WTC11 (cell line): ENCODE data around the gene CST6. TPM values are rescaled to one million over a fixed set of nuclear protein-coding genes. Genes with fewer than 3 reads are reported as not detected.

Experiments used
- ATAC-seq: fragments of 200-7000 bp; cut with Tn5 transposase; 2 replicates; pipeline ENCODE4 v1.10.0; 2021; ENCODE audit warnings: mild to moderate bottlenecking, moderate library complexity
- CTCF ChIA-PET: fragments of 300-600 bp; sonication (Branson Sonifier 250); formaldehyde crosslinking; loops from one replicate; lab custom pipeline; 2021; ENCODE audit warnings: antibody characterized with exemption; lab: Charles Lee
- POLR2A ChIA-PET: fragments of 350-600 bp; sonication (Branson Sonifier 250); formaldehyde crosslinking; loops from one replicate; lab custom pipeline; 2021; ENCODE audit warnings: antibody characterized with exemption; lab: Charles Lee
- DNase-seq: peaks from one replicate; pipeline ENCODE4 v3.0.0; 2021; ENCODE audit warnings: low spot score
- H3K27ac Mint-ChIP-seq: 2 replicates; pipeline ENCODE4 v1.8.0; 2021; ENCODE audit warnings: mixed read lengths
- H3K27me3 Mint-ChIP-seq: 2 replicates; pipeline ENCODE4 v1.8.0; 2021; ENCODE audit warnings: low read depth, mild to moderate bottlenecking, moderate library complexity, mixed read lengths
- H3K36me3 Mint-ChIP-seq: 2 replicates; pipeline ENCODE4 v1.8.0; 2021; ENCODE audit warnings: mixed read lengths
- H3K4me1 Mint-ChIP-seq: 2 replicates; pipeline ENCODE4 v1.8.0; 2022; ENCODE audit warnings: mixed read lengths
- H3K4me3 Mint-ChIP-seq: 2 replicates; pipeline ENCODE4 v1.8.0; 2021; ENCODE audit warnings: mild to moderate bottlenecking, moderate library complexity, mixed read lengths
- H3K9me3 Mint-ChIP-seq: 2 replicates; pipeline ENCODE4 v1.8.0; 2021; ENCODE audit warnings: mixed read lengths
- ATF2 ChIP-seq: sonication (generic); formaldehyde crosslinking; IDR thresholded peaks from 2 replicates; pipeline ENCODE4 v1.8.1; 2022; ENCODE audit warnings: low read depth, missing genetic modification reagents, borderline replicate concordance
- CREB1 ChIP-seq: sonication (generic); formaldehyde crosslinking; IDR thresholded peaks from 2 replicates; pipeline ENCODE4 v1.8.0; 2023; ENCODE audit warnings: mild to moderate bottlenecking, missing genetic modification reagents
- FOXK1 ChIP-seq: sonication (generic); formaldehyde crosslinking; IDR thresholded peaks from 2 replicates; pipeline ENCODE4 v1.8.0; 2022; ENCODE audit warnings: mild to moderate bottlenecking, moderate library complexity, missing genetic modification reagents
- FOXP1 ChIP-seq: sonication (generic); formaldehyde crosslinking; IDR thresholded peaks from 2 replicates; pipeline ENCODE4 v1.8.0; 2022; ENCODE audit warnings: missing genetic modification reagents, mild to moderate bottlenecking, moderate library complexity, borderline replicate concordance
- GABPB1 ChIP-seq: sonication (generic); formaldehyde crosslinking; IDR thresholded peaks from 2 replicates; pipeline ENCODE4 v1.8.1; 2023; ENCODE audit warnings: mild to moderate bottlenecking, missing genetic modification reagents
- HMGA2 ChIP-seq: fragments of 250-450 bp; sonication (Bioruptor Pico); IDR thresholded peaks from 2 replicates; pipeline ENCODE4 v1.4.0; 2021; ENCODE audit warnings: mild to moderate bottlenecking, moderate library complexity
- IRF2 ChIP-seq: sonication (generic); formaldehyde crosslinking; IDR thresholded peaks from 2 replicates; pipeline ENCODE4 v1.8.0; 2022; ENCODE audit warnings: low read depth, missing genetic modification reagents, borderline replicate concordance
- JAZF1 ChIP-seq: fragments of 250-450 bp; sonication (Bioruptor Pico); IDR thresholded peaks from 2 replicates; pipeline ENCODE4 v1.9.0; 2021; ENCODE audit warnings: moderate library complexity, mild to moderate bottlenecking, inconsistent platforms
- NR3C1 ChIP-seq: sonication (generic); formaldehyde crosslinking; conservative IDR thresholded peaks from 2 replicates; pipeline ENCODE4 v1.8.1; 2023; ENCODE audit warnings: low read depth, mild to moderate bottlenecking, missing genetic modification reagents
- RORB ChIP-seq: fragments of 250-450 bp; sonication (Bioruptor Pico); IDR thresholded peaks from 2 replicates; pipeline ENCODE4 v1.9.0; 2021; ENCODE audit warnings: mild to moderate bottlenecking
- TP53 ChIP-seq: sonication (generic); formaldehyde crosslinking; IDR thresholded peaks from 2 replicates; pipeline ENCODE4 v1.8.1; 2023; ENCODE audit warnings: mild to moderate bottlenecking, missing genetic modification reagents
- ZNF281 ChIP-seq: sonication (generic); formaldehyde crosslinking; IDR thresholded peaks from 2 replicates; pipeline ENCODE4 v1.8.0; 2023; ENCODE audit warnings: mild to moderate bottlenecking, missing genetic modification reagents
- total RNA-seq: library from RNA; stranded (reverse); gene quantifications from 3 replicates; pipeline ENCODE4 v1.2.3, GENCODE V29; 2021
- TF ChIP-seq, protein P1 (sequence below): sonication (generic); formaldehyde crosslinking; IDR thresholded peaks from 2 replicates; pipeline ENCODE4 v1.8.0; 2022; ENCODE audit warnings: mild to moderate bottlenecking, missing genetic modification reagents
- TF ChIP-seq, protein P2 (sequence below): fragments of 250-450 bp; sonication (Bioruptor Pico); IDR thresholded peaks from 2 replicates; pipeline ENCODE4 v2.1.2; 2022; ENCODE audit warnings: mild to moderate bottlenecking, moderate library complexity
- TF ChIP-seq, protein P3 (sequence below): sonication (generic); formaldehyde crosslinking; IDR thresholded peaks from 2 replicates; pipeline ENCODE4 v1.8.1; 2022; ENCODE audit warnings: missing genetic modification reagents, borderline replicate concordance

The CST6 gene
- total RNA-seq, 1 experiment from 2014 or later, result 0.72 TPM

- no peak for TF ChIP-seq NR3C1
- no peak for TF ChIP-seq CREB1 (CRISPR knock-in tag)
- TF ChIP-seq IRF2 (CRISPR knock-in tag), result no peak
- no peak for TF ChIP-seq ATF2 (CRISPR knock-in tag)
- no peak for TF ChIP-seq FOXK1 (CRISPR knock-in tag)
- TF ChIP-seq JAZF1 (CRISPR knock-in tag), result no peak
- TF ChIP-seq, protein P1, sequence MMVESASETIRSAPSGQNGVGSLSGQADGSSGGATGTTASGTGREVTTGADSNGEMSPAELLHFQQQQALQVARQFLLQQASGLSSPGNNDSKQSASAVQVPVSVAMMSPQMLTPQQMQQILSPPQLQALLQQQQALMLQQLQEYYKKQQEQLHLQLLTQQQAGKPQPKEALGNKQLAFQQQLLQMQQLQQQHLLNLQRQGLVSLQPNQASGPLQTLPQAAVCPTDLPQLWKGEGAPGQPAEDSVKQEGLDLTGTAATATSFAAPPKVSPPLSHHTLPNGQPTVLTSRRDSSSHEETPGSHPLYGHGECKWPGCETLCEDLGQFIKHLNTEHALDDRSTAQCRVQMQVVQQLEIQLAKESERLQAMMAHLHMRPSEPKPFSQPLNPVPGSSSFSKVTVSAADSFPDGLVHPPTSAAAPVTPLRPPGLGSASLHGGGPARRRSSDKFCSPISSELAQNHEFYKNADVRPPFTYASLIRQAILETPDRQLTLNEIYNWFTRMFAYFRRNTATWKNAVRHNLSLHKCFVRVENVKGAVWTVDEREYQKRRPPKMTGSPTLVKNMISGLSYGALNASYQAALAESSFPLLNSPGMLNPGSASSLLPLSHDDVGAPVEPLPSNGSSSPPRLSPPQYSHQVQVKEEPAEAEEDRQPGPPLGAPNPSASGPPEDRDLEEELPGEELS (CRISPR knock-in tag), result no peak
- TF ChIP-seq ZNF281 (CRISPR knock-in tag), result no peak
- no peak for TF ChIP-seq GABPB1 (CRISPR knock-in tag)
- TF ChIP-seq, protein P2, sequence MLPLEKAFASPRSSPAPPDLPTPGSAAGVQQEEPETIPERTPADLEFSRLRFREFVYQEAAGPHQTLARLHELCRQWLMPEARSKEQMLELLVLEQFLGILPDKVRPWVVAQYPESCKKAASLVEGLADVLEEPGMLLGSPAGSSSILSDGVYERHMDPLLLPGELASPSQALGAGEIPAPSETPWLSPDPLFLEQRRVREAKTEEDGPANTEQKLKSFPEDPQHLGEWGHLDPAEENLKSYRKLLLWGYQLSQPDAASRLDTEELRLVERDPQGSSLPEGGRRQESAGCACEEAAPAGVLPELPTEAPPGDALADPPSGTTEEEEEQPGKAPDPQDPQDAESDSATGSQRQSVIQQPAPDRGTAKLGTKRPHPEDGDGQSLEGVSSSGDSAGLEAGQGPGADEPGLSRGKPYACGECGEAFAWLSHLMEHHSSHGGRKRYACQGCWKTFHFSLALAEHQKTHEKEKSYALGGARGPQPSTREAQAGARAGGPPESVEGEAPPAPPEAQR (CRISPR knock-in tag), result no peak
- no peak for TF ChIP-seq RORB (CRISPR knock-in tag)
- TF ChIP-seq, protein P3, sequence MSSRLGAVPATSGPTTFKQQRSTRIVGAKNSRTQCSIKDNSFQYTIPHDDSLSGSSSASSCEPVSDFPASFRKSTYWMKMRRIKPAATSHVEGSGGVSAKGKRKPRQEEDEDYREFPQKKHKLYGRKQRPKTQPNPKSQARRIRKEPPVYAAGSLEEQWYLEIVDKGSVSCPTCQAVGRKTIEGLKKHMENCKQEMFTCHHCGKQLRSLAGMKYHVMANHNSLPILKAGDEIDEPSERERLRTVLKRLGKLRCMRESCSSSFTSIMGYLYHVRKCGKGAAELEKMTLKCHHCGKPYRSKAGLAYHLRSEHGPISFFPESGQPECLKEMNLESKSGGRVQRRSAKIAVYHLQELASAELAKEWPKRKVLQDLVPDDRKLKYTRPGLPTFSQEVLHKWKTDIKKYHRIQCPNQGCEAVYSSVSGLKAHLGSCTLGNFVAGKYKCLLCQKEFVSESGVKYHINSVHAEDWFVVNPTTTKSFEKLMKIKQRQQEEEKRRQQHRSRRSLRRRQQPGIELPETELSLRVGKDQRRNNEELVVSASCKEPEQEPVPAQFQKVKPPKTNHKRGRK (CRISPR knock-in tag), result no peak
- no peak for TF ChIP-seq FOXP1
- no peak for TF ChIP-seq HMGA2
- TF ChIP-seq TP53, result no peak
- POLR2A ChIA-PET, result no interaction called here
- ATAC-seq (no peak), DNase-seq (no peak)
- CTCF ChIA-PET, result interaction anchor here (1.3 kb wide), 1 partner anchor 25 kb away, joined by 6 read pairs; no protein-coding TSS in a partner anchor
- Mint-ChIP-seq H3K27ac (no peak overlapping the region), H3K27me3 (no peaks in the 10 kb centered on the region), H3K9me3 (no peaks in the 10 kb centered on the region), H3K36me3 (peaks cover 24% of the 10 kb centered on the region), H3K4me1 (peaks cover 42% of the 10 kb centered on the region), H3K4me3 (peak overlapping the region; percentile 84)
Measured at GRCh38 chr11:66047541-66048365, 35.9 kb downstream of the CST6 start.
